AG09309 (cell line): ENCODE data around the gene FHOD3.
A peak's percentile ranks its signal among the peaks of the same experiment; 100 is the strongest.

Source experiments
- DNase-seq: peaks from one replicate; pipeline ENCODE4 v3.0.0-alpha.2; 2010; ENCODE audit warnings: low read depth
- H3K4me3 ChIP-seq: 2 replicates; pipeline ENCODE4 v1.5.1; 2011; ENCODE audit warnings: mild to moderate bottlenecking, low read depth, low read length, moderate library complexity; ENCODE audit not compliant: control insufficient read depth
- TF ChIP-seq, protein P1 (sequence below): IDR thresholded peaks from 2 replicates; pipeline ENCODE4 v1.5.1; 2011; ENCODE audit warnings: mild to moderate bottlenecking, low read depth, low read length, inconsistent platforms; ENCODE audit not compliant: insufficient read depth, control insufficient read depth; ENCODE audit errors: missing control alignments

Gene FHOD3

DNA sequence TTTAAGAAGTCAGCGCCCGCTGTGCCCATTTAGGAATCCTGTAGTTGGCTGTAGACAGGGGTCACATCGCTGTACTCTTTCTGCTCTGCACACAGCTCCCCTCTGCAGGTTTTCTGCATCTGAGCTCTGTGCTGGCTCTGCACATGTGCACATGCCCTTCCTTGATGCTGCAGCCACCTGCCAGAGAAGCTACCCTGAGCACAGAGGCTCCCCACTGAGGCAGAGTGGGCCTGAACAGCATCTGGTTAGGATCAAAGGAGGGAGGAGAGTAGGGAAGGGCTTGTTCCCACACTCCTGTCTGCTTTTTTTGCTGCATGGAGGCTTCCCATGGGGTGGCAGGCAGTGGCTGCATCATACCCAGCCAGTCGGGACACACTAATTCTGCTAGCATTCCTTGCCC lies 238.9 kb downstream of the FHOD3 start:
- TF ChIP-seq, protein P1, sequence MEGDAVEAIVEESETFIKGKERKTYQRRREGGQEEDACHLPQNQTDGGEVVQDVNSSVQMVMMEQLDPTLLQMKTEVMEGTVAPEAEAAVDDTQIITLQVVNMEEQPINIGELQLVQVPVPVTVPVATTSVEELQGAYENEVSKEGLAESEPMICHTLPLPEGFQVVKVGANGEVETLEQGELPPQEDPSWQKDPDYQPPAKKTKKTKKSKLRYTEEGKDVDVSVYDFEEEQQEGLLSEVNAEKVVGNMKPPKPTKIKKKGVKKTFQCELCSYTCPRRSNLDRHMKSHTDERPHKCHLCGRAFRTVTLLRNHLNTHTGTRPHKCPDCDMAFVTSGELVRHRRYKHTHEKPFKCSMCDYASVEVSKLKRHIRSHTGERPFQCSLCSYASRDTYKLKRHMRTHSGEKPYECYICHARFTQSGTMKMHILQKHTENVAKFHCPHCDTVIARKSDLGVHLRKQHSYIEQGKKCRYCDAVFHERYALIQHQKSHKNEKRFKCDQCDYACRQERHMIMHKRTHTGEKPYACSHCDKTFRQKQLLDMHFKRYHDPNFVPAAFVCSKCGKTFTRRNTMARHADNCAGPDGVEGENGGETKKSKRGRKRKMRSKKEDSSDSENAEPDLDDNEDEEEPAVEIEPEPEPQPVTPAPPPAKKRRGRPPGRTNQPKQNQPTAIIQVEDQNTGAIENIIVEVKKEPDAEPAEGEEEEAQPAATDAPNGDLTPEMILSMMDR: no peak
- H3K4me3 ChIP-seq: no peak overlapping the region
- no peak for DNase-seq

DNA sequence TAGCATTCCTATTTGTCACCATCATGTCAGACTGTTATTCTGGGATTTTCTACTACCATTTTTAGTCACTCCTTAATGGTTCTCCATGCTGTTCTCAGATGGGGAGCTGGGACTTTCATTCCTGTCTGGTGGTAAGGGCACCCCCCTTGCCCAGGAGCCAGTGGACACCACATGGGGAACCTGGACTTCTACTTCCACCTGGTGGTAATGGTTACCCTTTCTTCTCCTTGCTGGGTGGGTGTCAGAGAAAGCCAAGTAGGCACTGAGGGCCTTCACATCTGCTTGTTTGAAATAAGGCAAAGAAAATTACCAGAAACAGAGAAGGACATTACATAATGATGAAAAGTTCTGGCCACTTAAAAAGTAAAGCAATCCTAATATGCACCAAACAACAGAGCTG lies 239.8 kb downstream of the FHOD3 start:
- TF ChIP-seq, protein P1: no peak
- no peak for DNase-seq
- no peak overlapping the region for H3K4me3 ChIP-seq

DNA sequence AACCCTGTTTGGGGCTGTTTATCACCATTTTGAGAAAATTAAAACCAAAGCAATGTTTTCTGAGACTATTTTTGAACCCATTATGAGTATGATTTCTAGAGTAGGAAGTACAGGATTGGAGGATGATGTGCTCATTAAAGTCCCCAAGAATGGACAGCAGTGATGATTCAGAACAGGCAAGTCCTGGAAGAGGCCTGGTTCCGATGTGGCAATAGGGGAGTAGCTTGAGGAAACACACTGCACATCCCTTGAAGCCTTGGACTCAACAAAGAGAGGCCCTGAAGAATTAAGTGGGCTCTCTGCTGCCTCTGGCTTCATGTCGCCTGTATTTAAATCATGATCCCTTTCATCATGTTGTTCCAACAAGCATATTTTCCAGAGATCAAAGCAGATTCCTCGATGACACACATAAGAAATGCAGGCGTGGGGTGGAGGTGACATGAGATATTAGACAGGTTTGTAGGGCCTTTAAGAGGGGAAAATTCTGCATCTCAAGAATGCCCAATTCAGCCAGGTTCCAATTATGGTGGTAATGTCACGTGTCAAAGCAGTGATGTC lies 242.2 kb downstream of the FHOD3 start:
- TF ChIP-seq, protein P1: no peak
- H3K4me3 ChIP-seq: no peak overlapping the region
- peak; percentile 8 for DNase-seq

DNA sequence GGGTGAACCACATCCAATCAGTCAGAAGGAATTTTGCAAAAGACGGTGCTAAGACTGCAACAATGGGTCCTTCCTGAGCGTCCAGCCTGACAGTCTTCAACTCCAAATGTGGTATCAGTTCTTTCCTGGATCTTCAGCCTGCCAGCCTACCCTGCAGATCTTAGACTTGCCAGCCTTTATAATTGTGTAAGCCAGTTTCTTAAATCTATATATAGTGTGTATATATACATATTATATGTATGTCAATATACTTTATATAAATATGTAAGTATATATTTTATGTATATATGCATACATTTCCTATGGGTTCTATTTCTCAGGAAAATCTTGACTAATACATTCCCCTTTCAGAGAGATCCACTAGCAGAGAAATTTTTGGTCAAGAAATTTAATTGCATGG lies 245.5 kb downstream of the FHOD3 start:
- no peak for DNase-seq
- TF ChIP-seq, protein P1: no peak
- no peak overlapping the region for H3K4me3 ChIP-seq

DNA sequence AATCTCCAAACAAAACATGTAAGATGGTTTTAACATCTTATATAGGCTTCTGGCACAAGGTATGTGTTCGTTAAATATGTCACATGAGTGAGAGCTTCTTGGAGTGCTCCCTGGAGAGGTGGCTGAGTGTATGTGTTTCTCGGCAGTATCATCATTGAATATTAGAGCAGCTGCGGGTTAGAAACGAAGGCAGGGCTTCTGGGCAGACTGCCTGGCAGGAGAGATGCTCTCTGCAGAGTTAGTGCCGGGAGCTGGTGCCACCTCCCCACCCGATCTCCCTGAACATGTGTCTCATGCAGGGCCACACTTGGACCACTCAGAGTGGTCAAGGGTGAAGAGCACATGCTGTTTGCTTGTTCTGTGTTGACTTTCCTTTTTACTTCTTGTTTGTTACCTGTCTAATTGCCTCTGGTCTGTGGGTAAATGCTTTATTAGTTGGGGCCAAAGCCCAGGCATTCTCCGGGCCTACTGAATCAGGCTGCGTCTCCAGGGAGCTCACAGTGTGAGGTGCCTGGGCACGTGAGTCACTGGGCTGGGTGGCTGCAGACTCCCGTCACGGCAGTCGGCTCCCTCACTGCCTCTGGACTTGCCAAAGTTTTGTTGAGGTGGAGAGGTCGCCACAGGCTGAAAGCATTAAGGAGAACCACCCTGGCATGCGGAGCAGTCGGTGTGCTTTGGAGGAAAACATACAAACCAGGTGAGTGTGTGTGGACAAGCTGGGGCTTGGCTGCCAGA lies 246.6 kb downstream of the FHOD3 start:
- TF ChIP-seq, protein P1: no peak
- H3K4me3 ChIP-seq: no peak overlapping the region
- no peak for DNase-seq

DNA sequence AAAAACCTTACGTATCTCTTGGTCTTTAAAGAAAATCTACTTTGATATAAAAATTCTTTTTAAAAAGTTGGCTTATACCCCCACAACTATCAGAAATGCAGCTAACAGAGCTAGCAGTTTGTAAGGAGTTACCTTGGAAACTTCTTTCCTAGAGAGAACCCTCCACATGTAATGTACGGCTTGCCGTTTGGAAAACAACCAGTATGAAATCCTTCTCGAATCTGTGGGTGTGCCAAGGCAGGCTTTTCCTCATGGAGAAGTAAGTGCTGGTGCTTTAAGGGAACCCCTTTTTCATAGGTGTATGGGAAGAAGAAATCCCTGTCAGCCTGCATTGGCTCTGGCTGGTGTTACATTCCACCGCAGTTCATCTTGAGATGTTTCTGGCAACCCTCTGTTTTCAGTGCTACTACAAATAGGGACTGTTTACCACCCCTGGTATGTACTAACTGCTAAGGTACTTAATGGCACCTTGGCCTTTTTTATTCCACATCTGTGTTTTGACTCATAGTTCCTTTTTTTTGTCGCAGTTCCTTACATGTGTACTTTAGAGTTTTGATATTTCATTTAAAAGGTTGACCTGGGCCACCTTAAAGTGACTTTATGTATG lies 248.4 kb downstream of the FHOD3 start:
- no peak for DNase-seq
- no peak overlapping the region for H3K4me3 ChIP-seq
- TF ChIP-seq, protein P1: no peak
